C4-2B (cell line): Measurements from ENCODE around the gene VRK1.

Experiments used
- ZFX ChIP-seq: fragments of 450-650 bp; IDR thresholded peaks from 2 replicates; pipeline ENCODE4 v1.6.1; 2017
- TF ChIP-seq, protein P1 (sequence below): fragments of 450-650 bp; conservative IDR thresholded peaks from 2 replicates; pipeline ENCODE4 v1.5.1; 2017; ENCODE audit warnings: mild to moderate bottlenecking

DNA sequence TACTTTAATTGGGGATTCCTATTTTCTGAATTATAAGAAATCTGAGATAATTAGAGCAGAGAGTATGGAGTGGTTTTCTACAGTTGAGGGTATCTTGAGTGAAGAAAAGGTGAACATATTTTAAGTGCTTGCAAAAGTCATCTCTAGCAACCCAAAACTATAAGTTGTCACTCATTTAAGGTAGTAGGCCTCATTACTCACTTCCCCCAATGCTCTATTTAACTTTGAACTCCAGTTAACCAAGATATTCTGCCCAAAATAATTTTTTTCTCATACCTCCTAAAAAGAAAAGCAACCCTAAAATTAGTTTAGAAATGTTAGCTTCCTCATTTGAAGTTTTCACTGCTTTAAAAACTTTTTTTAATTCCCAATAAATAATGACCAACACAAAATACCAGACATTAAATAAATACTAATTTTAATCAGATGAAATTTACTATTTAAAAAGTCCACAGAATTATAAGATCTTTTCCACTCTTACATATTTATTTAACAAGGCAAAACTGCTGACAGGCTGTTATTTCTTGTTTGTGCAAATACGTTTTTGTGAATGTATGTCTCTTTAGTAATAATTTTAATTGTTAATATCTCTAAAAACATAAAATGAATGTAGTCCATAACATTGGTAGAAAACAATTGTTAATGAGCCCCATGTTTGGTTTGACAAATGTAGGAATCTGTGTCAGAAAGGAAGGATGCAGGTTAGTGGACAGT, 47.8 kb downstream of the VRK1 start:
- TF ChIP-seq, protein P1, sequence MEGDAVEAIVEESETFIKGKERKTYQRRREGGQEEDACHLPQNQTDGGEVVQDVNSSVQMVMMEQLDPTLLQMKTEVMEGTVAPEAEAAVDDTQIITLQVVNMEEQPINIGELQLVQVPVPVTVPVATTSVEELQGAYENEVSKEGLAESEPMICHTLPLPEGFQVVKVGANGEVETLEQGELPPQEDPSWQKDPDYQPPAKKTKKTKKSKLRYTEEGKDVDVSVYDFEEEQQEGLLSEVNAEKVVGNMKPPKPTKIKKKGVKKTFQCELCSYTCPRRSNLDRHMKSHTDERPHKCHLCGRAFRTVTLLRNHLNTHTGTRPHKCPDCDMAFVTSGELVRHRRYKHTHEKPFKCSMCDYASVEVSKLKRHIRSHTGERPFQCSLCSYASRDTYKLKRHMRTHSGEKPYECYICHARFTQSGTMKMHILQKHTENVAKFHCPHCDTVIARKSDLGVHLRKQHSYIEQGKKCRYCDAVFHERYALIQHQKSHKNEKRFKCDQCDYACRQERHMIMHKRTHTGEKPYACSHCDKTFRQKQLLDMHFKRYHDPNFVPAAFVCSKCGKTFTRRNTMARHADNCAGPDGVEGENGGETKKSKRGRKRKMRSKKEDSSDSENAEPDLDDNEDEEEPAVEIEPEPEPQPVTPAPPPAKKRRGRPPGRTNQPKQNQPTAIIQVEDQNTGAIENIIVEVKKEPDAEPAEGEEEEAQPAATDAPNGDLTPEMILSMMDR = no peak
- no peak for TF ChIP-seq ZFX
